HepG2 (cell line): ENCODE results near the gene CADPS. TPM values are rescaled to one million over a fixed set of nuclear protein-coding genes. Genes with fewer than 3 reads are reported as not detected.

Experiments used
- ARNTL ChIP-seq: sonication (generic); formaldehyde crosslinking; IDR thresholded peaks from 2 replicates; pipeline ENCODE4 v1.4.0; 2020; ENCODE audit warnings: mild to moderate bottlenecking, missing genetic modification reagents
- ELF3 ChIP-seq: IDR thresholded peaks from 2 replicates; pipeline ENCODE4 v1.6.1; 2016; ENCODE audit warnings: missing genetic modification reagents, missing compliant biosample characterization
- ETV6 ChIP-seq: sonication (generic); formaldehyde crosslinking; conservative IDR thresholded peaks from 2 replicates; pipeline ENCODE4 v1.4.0; 2020; ENCODE audit warnings: missing genetic modification reagents
- FOXO1 ChIP-seq: sonication (generic); formaldehyde crosslinking; IDR thresholded peaks from 2 replicates; pipeline ENCODE4 v1.4.0; 2020; ENCODE audit warnings: missing genetic modification reagents
- GABPB1 ChIP-seq: IDR thresholded peaks from 2 replicates; pipeline ENCODE4 v1.6.1; 2016; ENCODE audit warnings: mild to moderate bottlenecking, missing genetic modification reagents, moderate library complexity, missing compliant biosample characterization
- KAT7 ChIP-seq: IDR thresholded peaks from 2 replicates; pipeline ENCODE4 v1.6.1; 2018; ENCODE audit warnings: borderline replicate concordance, missing compliant biosample characterization
- KAT8 ChIP-seq: IDR thresholded peaks from 2 replicates; pipeline ENCODE4 v1.6.1; 2016; ENCODE audit warnings: missing genetic modification reagents, missing compliant biosample characterization
- KDM6A ChIP-seq: IDR thresholded peaks from 2 replicates; pipeline ENCODE4 v1.6.1; 2016; ENCODE audit warnings: low read depth
- NFKB2 ChIP-seq: sonication (generic); formaldehyde crosslinking; IDR thresholded peaks from 2 replicates; pipeline ENCODE4 v1.4.0; 2020; ENCODE audit warnings: missing genetic modification reagents, borderline replicate concordance
- NFYB ChIP-seq: sonication (generic); formaldehyde crosslinking; IDR thresholded peaks from 2 replicates; pipeline ENCODE4 v1.4.0; 2020; ENCODE audit warnings: missing genetic modification reagents
- SMAD9 ChIP-seq: sonication (generic); formaldehyde crosslinking; IDR thresholded peaks from 2 replicates; pipeline ENCODE4 v1.5.1; 2020; ENCODE audit warnings: mild to moderate bottlenecking, missing genetic modification reagents
- TEAD3 ChIP-seq: optimal IDR thresholded peaks from 2 replicates; pipeline ENCODE3; 2016; ENCODE audit warnings: borderline replicate concordance
- WIZ ChIP-seq: sonication (generic); formaldehyde crosslinking; IDR thresholded peaks from 2 replicates; pipeline ENCODE4 v1.5.1; 2020; ENCODE audit warnings: mild to moderate bottlenecking, missing genetic modification reagents
- ZBTB20 ChIP-seq: sonication (generic); formaldehyde crosslinking; IDR thresholded peaks from 2 replicates; pipeline ENCODE4 v1.8.1; 2023; ENCODE audit warnings: missing genetic modification reagents, low read depth, mild to moderate bottlenecking, borderline replicate concordance
- ZFP62 ChIP-seq: sonication (generic); formaldehyde crosslinking; IDR thresholded peaks from 2 replicates; pipeline ENCODE4 v1.4.0; 2020; ENCODE audit warnings: missing genetic modification reagents
- ZNF343 ChIP-seq: sonication (generic); formaldehyde crosslinking; IDR thresholded peaks from 2 replicates; pipeline ENCODE4 v1.4.0; 2020; ENCODE audit warnings: mild to moderate bottlenecking, missing genetic modification reagents
- ZNF350 ChIP-seq: sonication (generic); formaldehyde crosslinking; IDR thresholded peaks from 2 replicates; pipeline ENCODE4 v1.4.0; 2020; ENCODE audit warnings: mild to moderate bottlenecking, low read depth, missing genetic modification reagents, borderline replicate concordance
- ZNF431 ChIP-seq: sonication (generic); formaldehyde crosslinking; IDR thresholded peaks from 2 replicates; pipeline ENCODE4 v1.9.0; 2022; ENCODE audit warnings: missing genetic modification reagents, low read depth, mild to moderate bottlenecking, borderline replicate concordance
- ZNF567 ChIP-seq: sonication (generic); formaldehyde crosslinking; IDR thresholded peaks from 2 replicates; pipeline ENCODE4 v1.8.1; 2023; ENCODE audit warnings: mild to moderate bottlenecking, missing genetic modification reagents, borderline replicate concordance
- ZNF670 ChIP-seq: sonication (generic); formaldehyde crosslinking; IDR thresholded peaks from 2 replicates; pipeline ENCODE4 v1.8.0; 2022; ENCODE audit warnings: mild to moderate bottlenecking, missing genetic modification reagents, borderline replicate concordance
- ZNF768 ChIP-seq: sonication (generic); formaldehyde crosslinking; IDR thresholded peaks from 2 replicates; pipeline ENCODE4 v1.4.0; 2020; ENCODE audit warnings: missing genetic modification reagents
- ZNF879 ChIP-seq: sonication (generic); formaldehyde crosslinking; IDR thresholded peaks from 2 replicates; pipeline ENCODE4 v1.8.1; 2023; ENCODE audit warnings: missing genetic modification reagents
- polyA plus RNA-seq, 8 experiments: library from polyadenylated mRNA; depleted of rRNA in 3 of 8; stranded (reverse) in 7 of 8; unstranded in 1 of 8; fragments of >200 nt; fragmentation: Illumina TruSeq in 4 of 8; extraction: Trizol in 4 of 8; gene quantifications; 2 replicates each; pipeline versions ENCODE4 v1.2.1 to v1.2.3, GENCODE V29; 2011 to 2016; ENCODE audit warnings: low read depth in 4 of 8, missing spikeins in 1 of 8, mixed read lengths in 1 of 8; ENCODE audit not compliant: insufficient read depth in 1 of 8
- total RNA-seq, 5 experiments: library from RNA; depleted of rRNA; stranded (reverse); fragments of >200 nt; fragmentation: Illumina TruSeq; extraction: Trizol; gene quantifications; 2 replicates each; pipeline ENCODE4 v1.2.3, GENCODE V29; 2016; ENCODE audit warnings: low read depth in 1 of 5
- TF ChIP-seq, protein P1 (sequence below): sonication (generic); formaldehyde crosslinking; IDR thresholded peaks from 2 replicates; pipeline ENCODE4 v1.5.0; 2020; ENCODE audit warnings: missing genetic modification reagents
- TF ChIP-seq, protein P2 (sequence below): sonication (generic); formaldehyde crosslinking; IDR thresholded peaks from 2 replicates; pipeline ENCODE4 v1.4.0; 2020; ENCODE audit warnings: mild to moderate bottlenecking, low read depth, missing genetic modification reagents
- TF ChIP-seq, protein P3 (sequence below): sonication (generic); formaldehyde crosslinking; IDR thresholded peaks from 2 replicates; pipeline ENCODE4 v1.5.1; 2020; ENCODE audit warnings: missing genetic modification reagents, mild to moderate bottlenecking, borderline replicate concordance

The CADPS gene
- total and polyA plus RNA-seq, 2 of the 13 experiments (the other 11 are each of a cell fraction or from before 2014, with no cell fraction given), result not detected

DNA sequence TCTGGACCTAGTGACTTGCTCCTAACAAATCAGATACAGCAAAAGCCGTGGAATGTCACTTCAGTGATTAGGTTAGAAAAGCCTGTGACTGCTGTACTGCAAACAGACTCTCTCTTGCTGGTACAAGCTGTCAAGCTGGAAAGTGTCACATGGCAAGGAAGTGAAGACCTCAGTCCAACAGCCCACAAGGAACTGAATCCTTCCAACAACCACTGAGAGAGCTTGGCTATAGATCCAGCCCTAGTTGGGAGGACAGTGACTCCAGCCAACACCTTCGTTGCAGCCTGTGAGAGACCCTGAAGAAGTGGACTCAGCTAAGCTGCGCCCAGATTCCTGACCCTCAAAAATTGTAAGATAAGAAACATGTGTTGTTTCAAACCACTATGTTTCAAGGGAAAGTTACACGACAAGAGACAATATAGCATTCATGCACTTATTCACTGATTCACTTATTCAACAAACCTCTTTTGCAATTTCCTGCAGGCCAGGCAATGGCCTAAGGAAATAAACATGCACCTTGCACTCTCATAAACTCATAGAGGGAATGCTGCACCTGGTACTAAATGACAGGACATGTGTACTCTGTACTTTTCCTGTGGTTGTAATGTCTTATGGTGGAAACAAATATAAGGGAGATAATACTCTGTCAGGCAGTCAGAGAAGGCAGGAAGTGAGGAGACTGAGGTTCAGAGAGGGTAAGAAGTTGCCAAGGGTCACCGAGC lies 142.9 kb downstream of the CADPS start (continued):
- TF ChIP-seq, protein P1, sequence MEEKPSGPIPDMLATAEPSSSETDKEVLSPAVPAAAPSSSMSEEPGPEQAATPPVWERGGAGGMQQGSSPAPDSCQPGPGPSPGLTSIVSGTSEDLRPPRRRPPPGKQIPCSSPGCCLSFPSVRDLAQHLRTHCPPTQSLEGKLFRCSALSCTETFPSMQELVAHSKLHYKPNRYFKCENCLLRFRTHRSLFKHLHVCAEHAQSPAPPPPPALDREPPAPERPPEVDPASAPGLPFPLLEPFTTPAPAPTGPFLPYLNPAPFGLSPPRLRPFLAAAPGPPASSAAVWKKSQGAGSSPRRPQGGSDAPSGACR (CRISPR knock-in tag), result peak; percentile 45; the same call in 1 of the 2 replicates
- TF ChIP-seq FOXO1 (CRISPR knock-in tag) (peak; percentile 95), ZFP62 (CRISPR knock-in tag) (no peak), KAT7 (CRISPR knock-in tag) (0 out of 2 replicates have a peak, but pooled peaks have one; percentile 36), KDM6A (CRISPR knock-in tag) (peak; percentile 63; the same call in 1 of the 2 replicates), ZNF879 (no peak), ZNF768 (CRISPR knock-in tag) (peak; percentile 28; the same call in 1 of the 2 replicates), NFYB (no peak), KAT8 (CRISPR knock-in tag) (peak; percentile 64), ARNTL (CRISPR knock-in tag) (peak; percentile 71; the same call in 1 of the 2 replicates), ELF3 (CRISPR knock-in tag) (peak; percentile 94), WIZ (CRISPR knock-in tag) (0 out of 2 replicates have a peak, but pooled peaks have one; percentile 77), ZBTB20 (CRISPR knock-in tag) (peak; percentile 85; the same call in 1 of the 2 replicates), GABPB1 (CRISPR knock-in tag) (peak; percentile 66; the same call in 1 of the 2 replicates), ZNF567 (CRISPR knock-in tag) (no peak), ZNF431 (CRISPR knock-in tag) (peak; percentile 71; the same call in 1 of the 2 replicates), NFKB2 (CRISPR knock-in tag) (no peak), ZNF343 (CRISPR knock-in tag) (no peak), SMAD9 (CRISPR knock-in tag) (no peak), ZNF350 (CRISPR knock-in tag) (peak; percentile 53; the same call in 1 of the 2 replicates), TEAD3 (CRISPR knock-in tag) (peak; percentile 80), ETV6 (0 out of 2 replicates have a peak, but pooled peaks have one; percentile 38), ZNF670 (peak; percentile 90)
- TF ChIP-seq, protein P2, sequence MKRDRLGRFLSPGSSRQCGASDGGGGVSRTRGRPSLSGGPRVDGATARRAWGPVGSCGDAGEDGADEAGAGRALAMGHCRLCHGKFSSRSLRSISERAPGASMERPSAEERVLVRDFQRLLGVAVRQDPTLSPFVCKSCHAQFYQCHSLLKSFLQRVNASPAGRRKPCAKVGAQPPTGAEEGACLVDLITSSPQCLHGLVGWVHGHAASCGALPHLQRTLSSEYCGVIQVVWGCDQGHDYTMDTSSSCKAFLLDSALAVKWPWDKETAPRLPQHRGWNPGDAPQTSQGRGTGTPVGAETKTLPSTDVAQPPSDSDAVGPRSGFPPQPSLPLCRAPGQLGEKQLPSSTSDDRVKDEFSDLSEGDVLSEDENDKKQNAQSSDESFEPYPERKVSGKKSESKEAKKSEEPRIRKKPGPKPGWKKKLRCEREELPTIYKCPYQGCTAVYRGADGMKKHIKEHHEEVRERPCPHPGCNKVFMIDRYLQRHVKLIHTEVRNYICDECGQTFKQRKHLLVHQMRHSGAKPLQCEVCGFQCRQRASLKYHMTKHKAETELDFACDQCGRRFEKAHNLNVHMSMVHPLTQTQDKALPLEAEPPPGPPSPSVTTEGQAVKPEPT, result no peak
- TF ChIP-seq, protein P3, sequence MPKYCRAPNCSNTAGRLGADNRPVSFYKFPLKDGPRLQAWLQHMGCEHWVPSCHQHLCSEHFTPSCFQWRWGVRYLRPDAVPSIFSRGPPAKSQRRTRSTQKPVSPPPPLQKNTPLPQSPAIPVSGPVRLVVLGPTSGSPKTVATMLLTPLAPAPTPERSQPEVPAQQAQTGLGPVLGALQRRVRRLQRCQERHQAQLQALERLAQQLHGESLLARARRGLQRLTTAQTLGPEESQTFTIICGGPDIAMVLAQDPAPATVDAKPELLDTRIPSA (CRISPR knock-in tag), result no peak
